Fibroblast of skin of scalp (primary cell): ENCODE measurements around the gene NMT2.
A peak's percentile ranks its signal among the peaks of the same experiment; 100 is the strongest.

Source experiments
- DNase-seq: peaks from one replicate; pipeline ENCODE4 v3.0.0-alpha.2; 2013

Gene NMT2

DNA sequence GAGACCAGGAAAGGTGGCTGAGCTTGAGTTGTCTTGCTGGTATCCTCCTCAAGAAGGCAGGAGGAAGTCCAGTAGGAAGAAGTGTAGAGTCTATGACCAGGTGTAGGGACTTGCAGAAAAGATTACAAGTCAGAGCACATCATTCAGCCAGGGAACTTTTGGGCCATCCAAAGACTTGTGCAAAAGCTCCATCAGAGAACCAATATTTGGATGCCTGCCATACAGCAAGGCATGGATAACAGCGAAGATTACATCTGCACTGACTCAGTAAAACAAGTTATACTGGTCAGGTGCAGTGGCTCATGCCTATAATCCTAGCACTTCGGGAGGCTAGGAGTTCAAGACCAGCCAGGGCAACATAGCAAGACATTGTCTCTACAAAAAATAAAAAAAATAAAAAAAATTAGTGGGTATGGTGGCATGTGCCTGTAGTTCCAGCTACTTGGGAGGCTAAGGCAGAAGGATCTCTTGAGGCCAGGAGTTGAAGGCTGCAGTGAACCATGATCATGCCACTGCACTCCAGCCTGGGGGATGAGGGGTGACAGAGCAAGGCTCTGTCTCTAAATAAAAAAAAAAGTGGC is 13.2 kb upstream of the NMT2 start:
- DNase-seq: no peak

DNA sequence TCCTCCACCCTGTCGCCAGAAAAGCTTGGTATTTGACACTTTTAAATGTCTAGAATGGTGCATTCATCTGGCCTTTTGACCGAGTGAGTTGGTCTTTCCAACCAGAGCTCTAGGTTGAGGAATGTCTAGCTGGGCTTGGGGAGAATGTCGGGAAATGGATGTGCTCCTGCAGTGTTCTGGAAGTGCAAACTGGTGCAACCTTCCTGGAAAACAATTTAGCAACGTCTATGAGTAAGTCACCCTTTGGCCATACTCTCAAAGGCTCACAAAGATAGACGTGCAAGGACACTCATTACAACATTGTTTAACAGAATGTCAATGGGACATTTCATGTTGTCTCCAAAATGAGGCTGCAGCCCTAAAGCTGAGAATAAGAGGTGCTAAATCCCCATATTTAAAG is 12.2 kb upstream of the NMT2 start:
- no peak for DNase-seq

DNA sequence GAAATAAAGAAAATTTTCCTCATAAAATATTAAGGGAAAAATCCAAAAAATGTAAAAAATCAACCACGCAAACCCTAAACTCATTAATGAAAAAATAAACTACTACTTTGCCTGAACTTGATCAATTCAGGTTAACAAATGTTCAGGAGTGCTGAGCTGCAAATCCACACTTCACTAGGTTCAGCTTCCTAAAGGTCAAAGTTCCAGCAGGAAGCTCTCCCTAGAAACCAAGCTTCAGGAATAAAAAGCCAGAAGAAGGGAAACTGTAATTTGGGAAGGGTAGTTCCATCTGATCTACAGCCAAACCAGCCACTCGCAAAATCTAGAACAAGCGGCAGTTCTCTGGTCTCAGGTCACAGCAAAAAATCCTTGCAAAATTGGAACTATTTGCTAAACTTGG is 7.8 kb upstream of the NMT2 start:
- DNase-seq: no peak

DNA sequence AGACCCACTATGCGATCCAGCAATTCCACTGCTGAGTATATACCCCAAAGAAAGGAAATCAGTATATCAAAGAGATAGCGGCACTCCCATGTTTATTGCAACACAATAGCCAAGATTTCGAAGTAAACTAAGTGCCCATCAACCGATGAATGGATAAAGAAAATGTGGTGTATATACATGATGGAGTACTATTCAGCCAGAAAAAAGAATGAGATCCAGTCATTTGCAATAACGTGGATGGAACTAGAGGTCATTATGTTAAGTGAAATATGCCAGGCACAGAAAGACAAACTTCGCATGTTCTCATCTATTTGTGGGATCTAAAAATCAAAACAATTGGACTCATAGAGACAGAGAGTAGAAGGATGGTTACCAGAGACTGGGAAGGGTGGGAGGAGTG is 7.1 kb upstream of the NMT2 start:
- DNase-seq: no peak

DNA sequence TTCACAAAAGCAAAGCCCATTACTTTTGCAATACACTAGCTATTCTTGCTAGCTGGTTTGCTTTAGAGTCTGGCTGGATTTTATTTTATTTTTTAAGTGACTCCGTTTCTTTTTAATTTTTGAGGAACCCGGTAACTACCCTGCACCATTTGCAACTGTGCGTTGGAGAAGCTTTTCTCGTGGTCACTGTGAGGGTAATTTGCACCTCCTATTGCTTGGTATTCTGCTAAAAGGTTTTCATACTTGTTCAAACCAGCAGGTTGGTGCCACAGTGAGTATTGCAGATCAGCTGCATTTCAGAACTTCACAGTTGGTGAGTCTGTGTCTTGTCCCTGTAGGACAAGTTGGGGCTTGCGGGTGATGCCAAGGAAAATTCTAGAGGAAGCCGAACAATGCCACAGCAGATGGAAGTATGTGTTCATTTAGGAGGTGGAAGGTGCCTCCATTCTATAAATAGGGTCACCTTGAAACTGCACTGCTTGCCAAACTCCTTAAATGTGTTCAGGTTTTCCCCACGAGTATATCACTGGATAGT is 3.9 kb upstream of the NMT2 start:
- no peak for DNase-seq

DNA sequence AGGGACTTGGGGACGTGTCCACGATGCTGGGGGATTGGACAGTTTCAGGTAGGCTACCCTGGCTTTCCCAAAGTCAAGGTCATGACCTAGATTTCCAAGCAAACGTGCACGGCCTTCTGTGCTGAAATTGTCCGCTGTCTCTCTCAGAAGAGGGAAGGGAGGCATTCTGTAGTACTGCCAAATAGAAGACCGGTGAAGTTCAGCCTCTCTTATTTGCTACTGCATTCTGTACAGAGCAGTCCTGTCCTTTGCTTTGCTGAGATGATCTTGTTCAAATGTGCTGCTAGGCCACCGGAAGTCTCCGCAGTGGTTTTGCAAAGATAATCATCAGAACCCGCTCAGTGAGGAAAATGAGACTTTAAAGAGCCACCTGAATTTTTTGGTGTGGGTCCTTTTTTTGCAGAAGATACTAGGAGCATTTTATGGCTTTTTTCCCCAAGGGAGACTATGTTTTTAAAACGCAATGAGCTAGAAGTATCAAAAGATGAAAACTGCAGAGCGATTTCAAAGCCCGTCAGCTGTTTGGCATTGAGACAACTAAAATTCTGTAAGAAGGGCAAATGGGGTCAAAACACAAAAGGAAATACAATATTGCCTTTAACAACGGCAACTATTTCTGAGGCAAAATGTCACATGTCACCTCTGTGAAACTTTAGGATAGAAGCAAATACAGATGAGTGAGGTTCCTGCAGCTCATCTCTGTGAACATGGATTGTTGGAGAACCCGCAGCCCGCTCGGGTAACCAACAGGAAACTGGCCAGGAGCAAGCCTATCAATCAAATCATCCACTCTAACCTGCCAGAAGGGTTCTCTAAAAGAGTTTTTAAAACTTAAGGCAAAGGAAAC is 1.3 kb upstream of the NMT2 start:
- no peak for DNase-seq

DNA sequence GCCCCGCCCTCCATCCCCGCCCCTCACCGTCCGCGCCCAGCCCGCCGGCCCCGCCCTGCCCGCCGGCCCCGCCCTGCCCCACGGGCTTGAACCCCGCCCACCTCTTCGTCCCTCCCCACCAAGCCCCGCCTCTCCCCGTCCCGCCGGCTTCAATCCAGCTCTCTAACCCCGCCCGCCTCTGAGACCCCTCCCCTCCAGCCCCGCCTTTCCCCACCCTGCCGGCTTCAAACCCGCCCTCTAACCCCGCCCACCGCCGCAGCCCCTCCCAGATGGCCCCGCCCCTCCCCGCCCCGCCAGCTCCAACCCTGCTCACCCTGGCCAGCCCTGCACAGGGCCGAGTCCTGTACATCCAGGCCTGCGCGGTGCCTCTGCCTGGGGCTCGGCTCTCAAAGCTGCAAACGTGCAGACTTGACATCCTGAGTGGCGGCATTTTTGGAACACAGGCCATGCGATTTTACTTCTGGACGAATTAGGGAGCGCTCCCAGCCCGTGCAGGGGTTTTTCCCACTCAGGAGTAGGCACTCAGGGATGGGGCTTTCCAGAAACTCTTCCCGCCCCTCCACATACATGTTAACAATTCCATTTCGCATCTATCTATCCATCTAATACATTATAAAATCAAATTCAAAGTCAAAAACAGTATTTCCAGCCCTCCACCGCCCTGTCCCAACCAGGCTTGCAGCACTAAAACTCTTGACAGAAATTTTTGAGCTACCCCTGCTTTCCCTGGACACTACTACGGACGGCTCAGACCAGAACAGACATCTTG is 477 bp upstream of the NMT2 start:
- peak; percentile 97 for DNase-seq

DNA sequence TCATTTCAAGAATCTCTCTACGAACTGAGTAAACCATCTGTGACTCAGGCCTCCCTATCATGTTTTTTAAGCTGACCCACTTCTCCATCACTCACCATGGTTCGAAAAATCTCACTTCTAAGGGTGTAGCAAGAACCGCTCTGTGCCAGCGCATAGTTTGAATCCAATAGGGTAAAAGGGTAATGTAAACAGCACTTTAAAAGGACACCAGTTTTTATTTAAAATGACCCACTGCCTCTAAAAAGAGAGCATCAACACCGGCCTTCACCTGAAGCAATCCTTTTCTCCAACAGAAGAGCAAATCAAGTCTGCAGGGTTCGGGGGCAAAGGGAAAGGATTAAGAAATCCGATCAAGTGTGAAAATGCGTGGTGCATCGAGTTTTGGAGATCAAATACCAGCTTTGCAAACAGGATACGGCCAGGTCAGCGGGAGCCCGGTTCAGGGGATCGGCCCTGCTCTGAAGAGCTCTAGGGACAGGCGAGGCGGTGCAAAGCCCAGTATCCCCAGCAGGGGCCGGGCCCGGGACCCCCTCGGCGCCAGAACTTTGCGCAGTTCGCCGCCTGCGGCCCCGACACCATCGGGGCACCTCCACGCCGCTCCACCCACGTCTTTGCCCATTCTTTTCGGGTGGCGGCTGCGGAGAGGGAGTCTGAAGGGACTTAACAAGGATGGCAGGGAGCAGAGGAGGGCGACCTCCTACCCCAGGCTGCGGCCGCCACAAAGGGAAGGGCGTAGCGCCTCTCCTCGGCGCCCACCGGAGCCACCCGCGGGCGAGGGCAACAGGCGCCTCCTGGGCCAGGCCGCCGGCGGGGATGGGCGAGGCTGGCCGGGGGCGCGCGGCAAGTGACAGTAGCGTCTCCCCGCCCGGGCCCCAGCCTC is 842 bp downstream of the NMT2 start:
- peak; percentile 43 for DNase-seq

DNA sequence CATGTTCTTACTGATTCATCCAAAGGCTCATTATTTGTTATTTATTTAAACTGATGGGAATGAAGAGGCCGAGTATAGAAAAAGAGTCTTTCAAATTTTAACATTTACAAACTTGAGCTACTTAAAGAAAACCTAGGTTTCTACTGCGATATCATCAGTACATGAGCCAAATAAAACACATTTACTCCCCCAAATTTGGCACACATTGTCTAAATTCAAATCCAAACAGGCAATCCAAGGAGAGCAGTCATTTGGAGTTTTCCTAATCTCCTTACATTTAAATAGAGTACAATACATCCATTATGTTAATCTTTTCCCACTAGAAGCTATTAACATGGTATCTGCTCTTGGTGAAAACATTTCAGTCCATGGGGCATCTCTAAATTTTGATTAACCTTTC is 2.2 kb downstream of the NMT2 start:
- DNase-seq: no peak

DNA sequence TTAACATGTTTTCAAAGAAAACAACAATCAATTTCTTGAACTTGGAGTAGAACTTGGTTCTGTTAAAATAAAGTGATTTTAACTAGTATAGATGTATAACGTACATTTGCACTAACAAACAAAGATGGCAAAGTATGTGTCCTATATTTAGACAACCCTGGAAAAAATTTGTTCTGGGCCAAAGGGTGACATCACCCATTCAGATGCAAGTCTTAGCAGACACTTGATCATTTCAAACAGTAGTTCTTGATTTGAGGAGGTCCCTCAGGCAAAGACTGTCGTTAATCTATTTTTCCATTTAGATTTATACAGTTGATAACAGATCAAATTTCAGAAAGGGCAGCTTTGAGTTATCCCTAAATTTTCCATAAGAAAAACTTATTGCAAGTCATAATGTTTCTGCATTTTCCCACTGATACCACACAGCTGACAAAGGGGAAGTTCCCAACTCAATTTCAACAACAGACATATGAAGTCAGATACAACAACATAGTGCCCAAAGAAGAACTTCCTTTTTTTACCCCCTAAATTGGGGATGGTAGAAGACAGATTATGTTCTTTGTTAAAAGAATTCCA is 5.2 kb downstream of the NMT2 start:
- DNase-seq: no peak

DNA sequence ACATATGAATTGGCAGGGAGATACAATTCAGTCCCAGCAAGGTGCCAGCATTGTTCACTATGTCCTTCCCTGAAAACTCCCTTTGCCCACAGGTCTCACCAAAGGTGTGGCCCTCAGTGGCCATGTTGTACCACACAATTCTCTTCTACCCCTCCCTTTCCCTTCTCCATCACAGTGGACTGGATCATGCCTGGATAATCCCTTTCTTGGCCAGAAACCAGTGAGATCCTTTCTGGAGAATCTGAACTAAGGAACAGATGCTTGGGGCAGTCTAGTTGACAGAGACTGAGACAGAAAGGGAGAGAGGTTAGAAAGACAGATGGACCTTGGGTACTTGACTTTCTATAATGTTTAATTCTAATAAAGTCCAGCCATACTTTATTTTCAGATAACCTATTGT is 9.5 kb downstream of the NMT2 start:
- DNase-seq: no peak

DNA sequence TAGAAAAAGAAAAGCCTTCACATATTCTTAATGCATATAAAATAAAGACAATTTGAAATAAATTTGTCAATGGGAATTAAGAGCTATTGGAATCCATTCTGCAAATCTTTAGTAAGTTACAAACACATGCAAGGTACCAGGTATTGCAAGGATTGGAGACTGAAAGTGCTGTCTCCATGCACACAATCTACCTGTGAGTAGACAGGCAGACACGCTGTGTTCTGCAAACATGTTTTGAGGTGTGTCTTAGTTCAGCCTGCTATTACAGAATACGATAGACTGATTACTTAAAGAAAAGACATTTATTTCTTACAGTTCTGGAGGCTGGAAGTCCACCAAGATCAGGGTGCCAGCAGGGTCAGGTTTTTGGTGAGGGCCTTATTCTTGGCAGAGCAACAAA is 10.0 kb downstream of the NMT2 start:
- DNase-seq: no peak

DNA sequence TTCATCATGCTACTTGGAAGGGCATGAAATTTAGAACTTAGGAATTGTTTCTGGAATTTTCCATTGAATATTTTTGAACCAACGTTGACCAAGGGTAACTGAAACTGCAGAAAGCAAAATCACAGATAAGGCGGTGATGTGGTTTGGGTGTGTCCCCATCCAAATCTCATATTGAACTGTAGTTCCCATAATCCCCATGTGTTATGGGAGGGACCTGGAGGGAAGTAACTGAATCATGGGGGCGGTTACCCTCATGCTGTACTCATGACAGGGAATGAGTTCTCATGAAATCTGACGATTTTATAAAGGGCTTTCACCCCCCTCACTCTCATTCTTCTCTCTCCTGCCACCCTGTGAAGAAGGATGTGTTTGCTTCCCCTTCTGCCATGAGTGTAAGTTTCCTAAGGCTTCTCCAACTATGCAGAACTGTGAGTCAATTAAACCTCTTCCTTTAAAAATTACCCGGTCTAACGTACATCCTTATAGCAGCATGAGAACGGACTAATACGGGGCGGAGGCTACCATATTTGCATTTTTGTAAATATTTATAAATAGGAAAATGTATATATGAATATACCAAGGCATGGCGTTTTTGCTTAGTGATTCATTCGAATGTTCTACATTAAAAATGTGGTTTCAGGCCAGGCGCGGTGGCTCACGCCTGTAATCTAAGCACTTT is 12.4 kb downstream of the NMT2 start:
- DNase-seq: no peak

DNA sequence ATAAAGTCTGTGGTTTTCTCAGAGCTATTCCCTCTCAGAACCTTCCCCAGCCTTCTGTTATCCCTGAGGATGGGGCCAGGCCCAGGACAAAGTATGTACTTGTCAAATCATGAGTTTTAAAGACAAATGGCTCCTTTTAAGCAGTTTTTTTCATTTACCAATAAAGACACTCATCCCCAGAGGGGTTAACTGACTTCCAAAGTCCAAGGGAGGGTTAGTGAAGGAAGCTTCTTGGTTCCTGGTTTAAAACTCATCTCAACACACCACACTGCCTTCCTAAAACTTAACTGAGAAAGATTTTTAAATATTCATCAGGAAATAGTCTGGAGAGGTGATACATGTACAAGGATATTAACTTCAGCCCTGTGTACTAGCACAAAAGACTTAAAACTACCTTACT is 15.9 kb downstream of the NMT2 start:
- DNase-seq: no peak

DNA sequence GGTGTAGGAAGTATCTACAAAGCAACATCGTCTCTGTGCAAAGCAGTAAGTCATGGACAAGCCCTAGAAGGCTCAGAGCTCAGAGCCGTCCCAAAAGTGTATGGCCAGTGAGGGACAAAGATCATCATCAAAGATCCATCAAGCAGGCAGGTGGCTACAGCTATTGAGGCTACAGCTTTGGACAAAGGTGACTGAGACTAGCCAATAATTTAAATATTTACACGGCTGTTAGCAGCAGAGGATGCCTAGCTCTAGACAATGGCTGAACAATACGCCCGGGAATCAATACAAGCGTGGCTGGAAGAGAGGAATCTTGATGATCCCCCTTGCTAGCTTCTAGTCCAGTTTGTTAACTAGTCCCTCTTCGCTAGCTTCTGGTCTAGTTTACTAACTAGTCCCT is 17.9 kb downstream of the NMT2 start:
- no peak for DNase-seq

DNA sequence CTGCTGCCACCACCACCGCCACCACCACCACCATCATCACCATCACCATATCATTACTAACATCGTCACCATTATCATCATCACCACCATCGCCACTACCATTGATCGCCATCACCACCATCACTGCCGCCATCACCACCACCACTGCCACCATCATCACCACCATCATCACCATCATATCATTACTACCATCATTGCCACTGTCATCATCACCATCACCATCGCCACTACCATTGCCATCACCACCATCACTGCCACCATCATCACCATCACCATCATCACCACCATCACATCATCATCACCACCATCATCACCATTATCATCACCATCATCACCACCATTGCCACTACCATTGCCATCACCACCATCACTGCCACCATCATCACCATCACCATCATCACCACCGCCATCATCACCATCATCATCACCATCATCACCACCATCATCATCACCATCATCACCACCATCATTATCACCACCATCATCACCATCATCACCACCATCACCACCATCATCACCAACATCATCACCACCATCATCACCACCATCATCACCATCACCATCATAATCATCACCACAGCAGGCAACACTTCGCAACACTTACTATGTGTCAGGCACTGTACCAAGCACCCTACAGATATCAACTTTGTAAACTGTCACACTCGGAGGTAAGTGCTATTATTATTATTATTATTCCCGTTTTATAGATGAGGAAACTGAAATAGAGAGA is 19.3 kb downstream of the NMT2 start:
- no peak for DNase-seq

DNA sequence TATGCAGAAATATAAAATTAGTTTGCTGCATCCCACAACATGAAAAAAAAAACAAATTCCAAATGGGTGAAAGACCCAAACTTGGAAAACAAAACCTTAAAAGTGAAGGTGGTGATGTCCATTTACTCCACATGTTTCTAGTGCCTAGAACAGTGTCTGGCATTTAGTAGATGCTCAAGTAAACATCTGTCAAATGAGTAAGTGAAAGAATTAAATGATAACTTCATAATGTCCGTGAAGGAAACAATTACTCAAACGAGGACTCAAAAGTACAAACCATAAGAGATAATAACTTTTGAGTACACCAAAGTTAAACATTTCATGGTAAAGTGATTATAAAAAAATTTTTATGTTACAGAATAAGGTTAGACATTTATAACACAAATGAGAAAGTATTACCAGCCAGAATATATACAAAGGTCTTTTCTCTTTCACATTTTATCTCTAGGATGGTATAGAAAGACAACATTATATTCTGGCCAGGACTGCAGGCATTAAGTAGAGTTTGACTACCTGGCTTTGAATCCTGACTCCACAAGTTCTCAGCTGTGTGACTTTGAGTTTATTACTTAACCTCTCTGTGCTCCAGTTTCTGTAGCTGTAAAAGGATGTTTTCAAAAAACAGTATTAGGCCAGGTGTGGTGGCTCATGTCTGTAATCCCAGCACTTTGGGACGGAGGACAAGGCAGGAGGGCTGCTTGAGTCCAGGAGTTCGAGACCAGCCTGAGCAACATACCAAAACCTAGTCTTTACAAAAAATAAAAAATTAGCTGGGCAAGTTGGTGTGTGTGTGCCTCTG is 20.7 kb downstream of the NMT2 start:
- no peak for DNase-seq

DNA sequence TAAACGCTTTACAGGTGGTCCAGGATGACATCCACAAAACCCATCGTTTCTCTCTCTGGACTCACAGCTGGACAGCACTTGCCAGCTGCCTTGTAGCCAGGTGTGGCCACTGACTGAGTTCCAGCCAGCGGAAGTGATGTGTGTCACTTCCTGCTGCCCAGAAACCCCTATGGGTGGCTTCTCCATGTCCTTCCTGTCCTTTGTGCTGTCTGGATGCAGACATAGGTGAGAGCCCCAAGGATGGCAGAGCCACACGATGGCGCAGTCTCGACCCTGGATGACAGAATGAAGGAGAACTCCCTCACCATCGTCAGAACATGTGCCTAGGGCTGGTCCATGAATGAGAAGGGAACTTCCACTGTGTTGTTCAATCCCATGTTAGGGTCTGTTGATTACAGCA is 22.1 kb downstream of the NMT2 start:
- DNase-seq: no peak

DNA sequence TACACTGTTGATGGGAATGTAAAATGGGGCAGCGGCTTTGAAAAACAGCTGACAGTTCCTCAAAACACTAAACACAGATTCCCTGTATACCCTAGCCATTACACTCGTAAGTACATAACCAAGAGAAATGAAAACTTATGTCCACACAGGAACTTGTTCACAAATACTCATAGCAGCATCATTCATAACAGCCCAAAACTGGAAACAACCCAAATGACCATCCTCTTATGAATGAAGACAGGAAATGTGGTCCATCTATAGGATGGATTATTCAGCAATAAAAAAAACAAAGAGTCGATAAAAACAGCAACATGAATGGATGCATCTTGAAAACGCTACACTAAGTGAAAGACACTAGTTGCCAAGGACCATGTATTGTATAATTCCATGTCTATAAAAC is 23.7 kb downstream of the NMT2 start:
- DNase-seq: peak; percentile 56
